ENCODE measurements around the gene SNTG2.

Gene SNTG2

DNA sequence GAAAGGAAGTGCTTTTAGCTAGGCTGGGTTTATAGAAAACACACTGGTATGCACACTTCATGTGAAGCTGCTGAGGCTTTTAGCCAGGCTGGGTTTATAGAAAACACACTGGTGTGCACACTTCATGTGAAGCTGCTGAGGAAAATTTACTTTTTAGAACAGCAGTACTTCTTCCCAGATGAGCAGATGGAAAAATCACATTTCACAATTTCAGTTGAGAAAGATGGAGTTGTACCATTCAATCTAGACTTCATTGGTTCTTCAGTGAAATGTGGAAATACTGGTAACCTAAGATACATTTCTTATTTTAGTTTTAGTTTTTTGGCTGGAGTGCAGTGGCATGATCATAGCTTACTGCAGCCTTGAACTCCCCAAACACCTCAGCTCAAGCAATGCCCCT lies 11.1 kb downstream of the SNTG2 start:
- no peak for DNase-seq (ENCODE audit: low read depth, low spot score)

DNA sequence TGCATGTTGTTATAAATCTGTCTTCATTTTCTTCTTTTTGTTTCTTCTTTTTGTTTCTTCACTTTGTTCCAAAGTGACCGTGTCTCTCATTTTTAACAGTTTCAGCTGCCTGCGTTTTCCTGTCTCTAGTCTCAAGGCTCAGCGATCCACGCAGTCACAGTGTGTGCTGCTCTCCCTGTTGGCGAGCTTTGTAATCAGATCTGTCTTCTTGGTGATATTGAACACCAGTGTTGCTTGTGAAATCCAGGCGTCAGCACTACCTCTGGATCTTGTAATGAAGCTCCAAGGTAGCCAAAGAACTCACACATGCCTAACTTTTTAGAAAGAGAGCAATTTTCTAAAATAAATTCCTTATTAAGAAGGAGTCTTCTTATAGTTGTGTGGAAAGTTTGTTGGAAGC lies 13.2 kb downstream of the SNTG2 start:
- Histone ChIP-seq H3K27ac (no peak overlapping the region), H3K36me3 (ENCODE audit: insufficient read depth, low read length) (no peaks in the 10 kb centered on the region), H3K4me3 (no peak overlapping the region), H3K9ac (ENCODE audit: insufficient read length) (no peak overlapping the region), H3K9me3 (ENCODE audit: low read depth, low read length) (peaks cover 5% of the 10 kb centered on the region; the same call in 1 of the 2 replicates)
- TF ChIP-seq FOXP2 (optimal IDR thresholded peaks at IDR 0.05; ENCODE audit: control extremely low read depth, extremely low read length, insufficient read depth) (no peak), EZH2 (IDR thresholded peaks at IDR 0.05) (no peak), POLR2AphosphoS5 (IDR thresholded peaks at IDR 0.05; ENCODE audit: borderline replicate concordance, low read depth, low read length) (no peak)
- no peak for DNase-seq (ENCODE audit: low read depth, low spot score)

More for the DNA sequence above, 11.1 kb downstream of the SNTG2 start:
- no peak for TF ChIP-seq FOXP2 (optimal IDR thresholded peaks at IDR 0.05; ENCODE audit: control extremely low read depth, extremely low read length, insufficient read depth)
- no peak for TF ChIP-seq EZH2 (IDR thresholded peaks at IDR 0.05)
- no peak for TF ChIP-seq POLR2AphosphoS5 (IDR thresholded peaks at IDR 0.05; ENCODE audit: borderline replicate concordance, low read depth, low read length)
- Histone ChIP-seq H3K9ac (ENCODE audit: insufficient read length) (no peak overlapping the region), H3K36me3 (ENCODE audit: insufficient read depth, low read length) (no peaks in the 10 kb centered on the region), H3K9me3 (ENCODE audit: low read depth, low read length) (no peaks in the 10 kb centered on the region), H3K27ac (no peak overlapping the region), H3K4me3 (no peak overlapping the region)

DNA sequence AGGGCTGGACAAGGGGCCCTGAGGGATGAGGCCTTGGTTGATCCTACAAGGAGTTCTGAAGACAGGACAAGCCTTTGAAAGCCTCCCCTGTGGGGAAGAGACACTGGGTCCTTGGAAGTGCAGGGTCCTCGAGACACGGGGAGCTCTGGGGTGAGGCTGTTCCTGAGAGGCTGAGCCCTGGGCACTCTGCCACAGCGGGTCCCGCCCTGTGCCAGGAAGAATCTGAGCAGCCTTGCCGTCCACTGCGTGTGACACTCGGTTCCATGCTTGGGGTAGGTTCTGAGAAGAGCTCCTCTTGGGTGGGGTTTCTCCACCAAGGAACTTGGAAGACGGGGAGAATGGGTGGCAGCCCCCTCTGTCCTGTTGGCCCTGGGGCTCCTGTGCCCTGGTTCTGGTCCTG lies 13.9 kb downstream of the SNTG2 start:
- no peak for TF ChIP-seq POLR2AphosphoS5 (IDR thresholded peaks at IDR 0.05; ENCODE audit: borderline replicate concordance, low read depth, low read length)
- no peaks in the 10 kb centered on the region for H3K36me3 ChIP-seq (ENCODE audit: insufficient read depth, low read length)
- no peak overlapping the region for H3K9ac ChIP-seq (ENCODE audit: insufficient read length)
- H3K27ac ChIP-seq: no peak overlapping the region
- DNase-seq (ENCODE audit: low read depth, low spot score): no peak
- no peak overlapping the region for H3K4me3 ChIP-seq
- H3K9me3 ChIP-seq (ENCODE audit: low read depth, low read length): peaks cover 5% of the 10 kb centered on the region; the same call in 1 of the 2 replicates

DNA sequence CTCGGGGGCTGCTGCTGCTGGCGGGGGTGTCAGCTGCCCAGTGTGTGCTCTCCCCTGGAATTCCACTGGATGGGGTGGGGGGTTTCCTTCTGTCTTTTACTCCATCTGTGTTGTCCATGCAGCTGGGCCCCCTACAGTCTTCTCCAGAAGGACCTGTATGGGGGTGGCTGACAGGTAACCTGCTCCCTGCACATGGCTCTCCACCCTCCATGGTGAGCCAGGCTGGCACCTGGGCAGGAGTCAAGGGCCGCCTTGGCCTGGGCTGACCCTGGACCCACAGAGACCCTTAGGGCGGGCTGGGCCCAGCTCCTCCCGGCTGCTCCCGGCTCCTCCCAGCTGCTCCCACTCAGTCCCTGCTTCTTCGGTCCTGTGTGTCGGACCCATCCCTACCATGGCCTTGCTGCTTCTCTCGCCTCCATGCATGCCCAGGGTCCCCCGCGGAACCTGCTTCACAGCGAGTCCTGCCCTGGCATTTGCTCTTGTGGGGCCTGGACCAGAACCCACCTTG lies 15.0 kb downstream of the SNTG2 start:
- Histone ChIP-seq H3K36me3 (ENCODE audit: insufficient read depth, low read length) (no peaks in the 10 kb centered on the region), H3K9me3 (ENCODE audit: low read depth, low read length) (peaks cover 5% of the 10 kb centered on the region; the same call in 1 of the 2 replicates), H3K9ac (ENCODE audit: insufficient read length) (no peak overlapping the region), H3K27ac (no peak overlapping the region), H3K4me3 (no peak overlapping the region)
- no peak for DNase-seq (ENCODE audit: low read depth, low spot score)
- TF ChIP-seq FOXP2 (optimal IDR thresholded peaks at IDR 0.05; ENCODE audit: control extremely low read depth, extremely low read length, insufficient read depth): no peak
- no peak for TF ChIP-seq POLR2AphosphoS5 (IDR thresholded peaks at IDR 0.05; ENCODE audit: borderline replicate concordance, low read depth, low read length)
- no peak for TF ChIP-seq EZH2 (IDR thresholded peaks at IDR 0.05)

DNA sequence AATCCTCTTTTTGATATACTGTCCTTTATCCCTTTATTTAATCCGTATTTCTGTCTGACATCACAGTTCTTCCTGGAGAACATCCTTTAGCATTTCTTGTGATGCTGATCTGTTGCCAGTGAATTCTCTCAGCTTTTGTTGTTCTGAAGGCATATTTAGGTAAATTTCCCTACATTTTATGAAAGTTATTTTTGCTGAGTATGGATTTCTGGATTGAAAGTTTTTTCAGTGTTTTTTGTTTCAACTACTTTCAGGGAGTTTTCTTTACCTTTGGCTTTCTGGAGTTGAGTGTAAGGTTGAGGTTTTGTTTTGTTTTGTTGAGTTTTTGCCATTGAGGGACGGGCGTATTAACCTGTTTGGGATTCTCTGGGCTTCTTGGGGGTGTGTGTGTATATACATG lies 22.5 kb downstream of the SNTG2 start:
- DNase-seq (ENCODE audit: low read depth, low spot score): no peak
- Histone ChIP-seq H3K9me3 (ENCODE audit: low read depth, low read length) (peaks cover 5% of the 10 kb centered on the region; the same call in 1 of the 2 replicates), H3K4me3 (no peak overlapping the region), H3K27ac (no peak overlapping the region), H3K36me3 (ENCODE audit: insufficient read depth, low read length) (no peaks in the 10 kb centered on the region), H3K9ac (ENCODE audit: insufficient read length) (no peak overlapping the region)
- TF ChIP-seq FOXP2 (optimal IDR thresholded peaks at IDR 0.05; ENCODE audit: control extremely low read depth, extremely low read length, insufficient read depth) (no peak), POLR2AphosphoS5 (IDR thresholded peaks at IDR 0.05; ENCODE audit: borderline replicate concordance, low read depth, low read length) (no peak), EZH2 (IDR thresholded peaks at IDR 0.05) (no peak)

DNA sequence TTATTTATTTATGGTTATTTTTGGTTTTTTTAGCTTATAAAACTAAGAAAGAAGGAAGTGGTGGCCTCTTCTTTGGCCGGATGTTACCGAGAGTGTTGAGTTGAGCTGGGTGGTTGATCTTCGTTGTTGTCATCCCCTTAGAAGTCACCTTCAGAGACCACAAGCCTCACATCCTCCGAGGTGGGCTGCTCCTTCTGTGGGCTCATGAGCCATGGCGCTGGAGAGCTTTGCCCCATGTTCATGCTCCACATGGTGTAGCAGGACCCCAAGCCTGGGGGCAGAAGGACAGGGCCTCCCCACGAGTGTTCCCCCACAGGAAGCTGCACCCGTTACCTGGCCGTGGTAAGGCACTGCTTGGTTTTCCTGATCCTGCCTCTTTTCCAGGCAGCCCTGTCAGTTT lies 23.4 kb downstream of the SNTG2 start:
- no peak overlapping the region for H3K9ac ChIP-seq (ENCODE audit: insufficient read length)
- H3K27ac ChIP-seq: no peak overlapping the region
- TF ChIP-seq EZH2 (IDR thresholded peaks at IDR 0.05) (no peak), FOXP2 (optimal IDR thresholded peaks at IDR 0.05; ENCODE audit: control extremely low read depth, extremely low read length, insufficient read depth) (no peak), POLR2AphosphoS5 (IDR thresholded peaks at IDR 0.05; ENCODE audit: borderline replicate concordance, low read depth, low read length) (no peak)
- no peaks in the 10 kb centered on the region for H3K9me3 ChIP-seq (ENCODE audit: low read depth, low read length)
- DNase-seq (ENCODE audit: low read depth, low spot score): no peak
- H3K36me3 ChIP-seq (ENCODE audit: insufficient read depth, low read length): no peaks in the 10 kb centered on the region
- peak overlapping the region; percentile 43; the same call in 1 of the 2 replicates for H3K4me3 ChIP-seq

DNA sequence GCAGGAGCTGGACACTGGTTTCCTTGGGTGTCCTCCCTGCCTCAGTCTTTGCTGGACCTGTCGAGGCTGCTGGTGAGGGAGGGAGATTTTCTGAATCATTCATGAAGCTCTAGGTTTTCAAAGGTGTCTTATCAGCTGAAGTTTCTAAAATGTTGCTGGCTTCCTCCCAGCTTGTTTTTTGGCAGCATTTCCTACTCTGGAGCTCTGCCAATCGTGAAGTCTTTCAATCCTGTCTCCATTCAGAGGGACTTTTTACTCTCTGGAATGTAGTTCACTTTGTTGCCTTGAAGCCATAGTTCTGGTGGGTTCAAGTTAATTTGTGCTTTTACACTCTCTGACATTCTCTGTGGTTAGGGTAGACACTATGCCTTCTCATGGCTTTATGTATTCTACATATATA lies 23.9 kb downstream of the SNTG2 start:
- Histone ChIP-seq H3K9ac (ENCODE audit: insufficient read length) (no peak overlapping the region), H3K9me3 (ENCODE audit: low read depth, low read length) (no peaks in the 10 kb centered on the region), H3K4me3 (peak overlapping the region; percentile 43), H3K36me3 (ENCODE audit: insufficient read depth, low read length) (no peaks in the 10 kb centered on the region), H3K27ac (peak overlapping the region; percentile 37; the same call in 1 of the 2 replicates)
- TF ChIP-seq EZH2 (IDR thresholded peaks at IDR 0.05) (no peak), FOXP2 (optimal IDR thresholded peaks at IDR 0.05; ENCODE audit: control extremely low read depth, extremely low read length, insufficient read depth) (peak; percentile 52)
- peak; percentile 34 for DNase-seq (ENCODE audit: low read depth, low spot score)

DNA sequence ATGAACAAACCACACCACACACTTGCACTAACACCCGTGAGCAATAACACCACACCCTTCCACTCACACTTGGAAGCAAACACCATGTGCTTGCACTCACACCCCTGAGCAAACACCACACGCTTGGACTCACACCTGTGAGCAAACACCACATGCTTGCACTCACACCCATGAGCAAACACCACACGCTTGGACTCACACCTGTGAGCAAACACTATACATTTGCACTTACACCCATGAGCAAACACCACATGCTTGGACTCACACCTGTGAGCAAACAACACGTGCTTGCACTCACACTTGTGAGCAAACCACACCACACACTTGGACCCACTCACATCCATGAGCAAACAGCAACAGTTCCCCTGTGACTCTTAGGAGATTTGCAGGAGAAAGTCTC lies 24.4 kb downstream of the SNTG2 start:
- Histone ChIP-seq H3K9me3 (ENCODE audit: low read depth, low read length) (no peaks in the 10 kb centered on the region), H3K9ac (ENCODE audit: insufficient read length) (no peak overlapping the region), H3K4me3 (peak overlapping the region; percentile 43), H3K36me3 (ENCODE audit: insufficient read depth, low read length) (no peaks in the 10 kb centered on the region), H3K27ac (peak overlapping the region; percentile 37; the same call in 1 of the 2 replicates)
- TF ChIP-seq EZH2 (IDR thresholded peaks at IDR 0.05) (no peak), POLR2AphosphoS5 (IDR thresholded peaks at IDR 0.05; ENCODE audit: borderline replicate concordance, low read depth, low read length) (no peak), FOXP2 (optimal IDR thresholded peaks at IDR 0.05; ENCODE audit: control extremely low read depth, extremely low read length, insufficient read depth) (no peak)
- DNase-seq (ENCODE audit: low read depth, low spot score): no peak
